ENCODE data around the gene NLGN4X.

Gene NLGN4X

DNA sequence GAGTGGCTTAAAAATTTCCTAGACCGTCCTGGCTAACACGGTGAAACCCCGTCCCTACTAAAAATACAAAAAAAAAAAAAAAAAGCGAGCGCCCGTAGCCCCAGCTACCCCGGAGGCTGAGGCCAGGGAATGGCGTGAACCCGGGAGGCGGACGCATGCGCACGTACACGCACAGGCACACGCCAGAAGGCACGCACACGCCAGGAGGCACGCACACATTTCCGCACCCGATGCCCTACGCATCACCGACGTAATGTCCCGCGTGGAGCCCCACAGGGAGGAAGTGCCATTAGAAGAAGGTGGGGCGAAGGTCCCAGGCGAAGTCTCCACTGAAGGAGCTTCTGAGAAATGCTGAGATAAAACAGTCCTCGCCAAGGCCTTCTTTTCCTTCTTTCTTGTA, 41.4 kb downstream of the NLGN4X start:
- Histone ChIP-seq H3F3A (ENCODE audit: insufficient read depth, low read length) (no peaks in the 10 kb centered on the region), H3K4me2 (ENCODE audit: low read length) (no peak overlapping the region), H3K27me3 (ENCODE audit: insufficient read depth, low read length) (no peaks in the 10 kb centered on the region), H3K4me1 (ENCODE audit: insufficient read depth, low read length, severe bottlenecking) (no peaks in the 10 kb centered on the region), H3K4me3 (ENCODE audit: low read depth, low read length, poor library complexity, severe bottlenecking) (no peak overlapping the region), H3K79me2 (ENCODE audit: insufficient read depth, low read length) (no peaks in the 10 kb centered on the region), H3K36me3 (ENCODE audit: insufficient read depth, low read length) (no peaks in the 10 kb centered on the region), H2AFZ (ENCODE audit: low read length) (no peak overlapping the region), H3K9me3 (ENCODE audit: low read length) (no peaks in the 10 kb centered on the region), H3K27ac (ENCODE audit: low read depth, low read length, poor library complexity, severe bottlenecking) (no peak overlapping the region), H4K20me1 (ENCODE audit: insufficient read depth, low read length) (no peaks in the 10 kb centered on the region), H3K9ac (ENCODE audit: low read length) (no peak overlapping the region), H3K9me2 (ENCODE audit: low read depth, low read length) (no peaks in the 10 kb centered on the region)
- TF ChIP-seq EZH2 (IDR thresholded peaks at IDR 0.05; ENCODE audit: borderline replicate concordance, low read length) = no peak
- TF ChIP-seq, protein P1, sequence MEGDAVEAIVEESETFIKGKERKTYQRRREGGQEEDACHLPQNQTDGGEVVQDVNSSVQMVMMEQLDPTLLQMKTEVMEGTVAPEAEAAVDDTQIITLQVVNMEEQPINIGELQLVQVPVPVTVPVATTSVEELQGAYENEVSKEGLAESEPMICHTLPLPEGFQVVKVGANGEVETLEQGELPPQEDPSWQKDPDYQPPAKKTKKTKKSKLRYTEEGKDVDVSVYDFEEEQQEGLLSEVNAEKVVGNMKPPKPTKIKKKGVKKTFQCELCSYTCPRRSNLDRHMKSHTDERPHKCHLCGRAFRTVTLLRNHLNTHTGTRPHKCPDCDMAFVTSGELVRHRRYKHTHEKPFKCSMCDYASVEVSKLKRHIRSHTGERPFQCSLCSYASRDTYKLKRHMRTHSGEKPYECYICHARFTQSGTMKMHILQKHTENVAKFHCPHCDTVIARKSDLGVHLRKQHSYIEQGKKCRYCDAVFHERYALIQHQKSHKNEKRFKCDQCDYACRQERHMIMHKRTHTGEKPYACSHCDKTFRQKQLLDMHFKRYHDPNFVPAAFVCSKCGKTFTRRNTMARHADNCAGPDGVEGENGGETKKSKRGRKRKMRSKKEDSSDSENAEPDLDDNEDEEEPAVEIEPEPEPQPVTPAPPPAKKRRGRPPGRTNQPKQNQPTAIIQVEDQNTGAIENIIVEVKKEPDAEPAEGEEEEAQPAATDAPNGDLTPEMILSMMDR (IDR thresholded peaks at IDR 0.05; ENCODE audit: low read length) = no peak

- H3K9me2 ChIP-seq (ENCODE audit: low read depth, low read length) = no peaks in the 10 kb centered on the region
- H3K27ac ChIP-seq (ENCODE audit: low read depth, low read length, poor library complexity, severe bottlenecking) = no peak overlapping the region
- no peaks in the 10 kb centered on the region for H3K36me3 ChIP-seq (ENCODE audit: insufficient read depth, low read length)
- no peak overlapping the region for H3K4me3 ChIP-seq (ENCODE audit: low read depth, low read length, poor library complexity, severe bottlenecking)
- no peaks in the 10 kb centered on the region for H3K4me1 ChIP-seq (ENCODE audit: insufficient read depth, low read length, severe bottlenecking)
- no peaks in the 10 kb centered on the region for H3F3A ChIP-seq (ENCODE audit: insufficient read depth, low read length)
- no peaks in the 10 kb centered on the region for H3K9me3 ChIP-seq (ENCODE audit: low read length)
- H4K20me1 ChIP-seq (ENCODE audit: insufficient read depth, low read length) = no peaks in the 10 kb centered on the region
- H3K27me3 ChIP-seq (ENCODE audit: insufficient read depth, low read length) = no peaks in the 10 kb centered on the region
- H3K79me2 ChIP-seq (ENCODE audit: insufficient read depth, low read length) = no peaks in the 10 kb centered on the region
- H3K9ac ChIP-seq (ENCODE audit: low read length) = no peak overlapping the region
- no peak overlapping the region for H2AFZ ChIP-seq (ENCODE audit: low read length)
- TF ChIP-seq, protein P1 (IDR thresholded peaks at IDR 0.05; ENCODE audit: low read length) = no peak
- TF ChIP-seq EZH2 (IDR thresholded peaks at IDR 0.05; ENCODE audit: borderline replicate concordance, low read length) = no peak
- H3K4me2 ChIP-seq (ENCODE audit: low read length) = no peak overlapping the region
Measured at GRCh38 chrX:6184900-6185515, 43.7 kb downstream of the NLGN4X start.

DNA sequence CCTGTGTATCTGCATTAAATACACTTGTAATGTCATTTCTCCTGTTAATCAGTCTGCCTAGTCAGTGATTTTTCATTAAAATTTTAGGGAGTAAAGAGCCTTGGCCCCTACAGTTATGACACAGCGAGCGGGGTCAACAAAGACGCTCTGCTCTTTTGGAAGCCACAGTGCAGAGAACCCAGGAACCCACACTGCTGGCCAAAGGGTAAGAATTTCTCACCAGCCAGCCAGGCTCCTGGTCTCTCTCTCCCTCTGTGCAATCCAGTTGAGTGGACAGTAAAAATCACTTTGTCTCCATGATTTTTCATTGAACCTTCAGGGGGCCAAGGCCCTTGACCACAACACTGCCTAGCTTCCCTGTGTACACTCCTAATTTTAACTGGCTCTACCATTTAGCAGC, 52.8 kb downstream of the NLGN4X start:
- Histone ChIP-seq H3K27me3 (ENCODE audit: insufficient read depth, low read length) (no peaks in the 10 kb centered on the region), H3K36me3 (ENCODE audit: insufficient read depth, low read length) (no peaks in the 10 kb centered on the region), H3F3A (ENCODE audit: insufficient read depth, low read length) (no peaks in the 10 kb centered on the region), H3K9me2 (ENCODE audit: low read depth, low read length) (no peaks in the 10 kb centered on the region), H3K4me3 (ENCODE audit: low read depth, low read length, poor library complexity, severe bottlenecking) (no peak overlapping the region), H3K79me2 (ENCODE audit: insufficient read depth, low read length) (no peaks in the 10 kb centered on the region), H3K9ac (ENCODE audit: low read length) (no peak overlapping the region), H4K20me1 (ENCODE audit: insufficient read depth, low read length) (no peaks in the 10 kb centered on the region), H3K4me1 (ENCODE audit: insufficient read depth, low read length, severe bottlenecking) (no peaks in the 10 kb centered on the region), H3K4me2 (ENCODE audit: low read length) (no peak overlapping the region), H2AFZ (ENCODE audit: low read length) (no peak overlapping the region), H3K9me3 (ENCODE audit: low read length) (no peaks in the 10 kb centered on the region), H3K27ac (ENCODE audit: low read depth, low read length, poor library complexity, severe bottlenecking) (no peak overlapping the region)
- TF ChIP-seq, protein P1 (IDR thresholded peaks at IDR 0.05; ENCODE audit: low read length) = no peak
- no peak for TF ChIP-seq EZH2 (IDR thresholded peaks at IDR 0.05; ENCODE audit: borderline replicate concordance, low read length)

All from OCI-LY1 (cell line).